GM19468 (cell line): ENCODE results near the gene FAM200C.
A peak's percentile ranks its signal among the peaks of the same experiment; 100 is the strongest.
"Not testable (repeated sequence)": the region's sequence is repeated elsewhere in the genome, so short reads cannot be mapped to it uniquely, and the experiment has no call there.

ENCODE experiments used
- ATAC-seq: cut with Tn5 transposase; IDR thresholded peaks from one replicate; pipeline ENCODE4 v1.9.1; 2021; ENCODE audit warnings: mild to moderate bottlenecking, moderate library complexity, moderate number of reproducible peaks; ENCODE audit not compliant: unreplicated experiment; ENCODE audit errors: extremely low read depth

Gene FAM200C

GRCh38 chr5:160399402-160400353 lies at the start of gene FAM200C:
FAM200C (minus strand) TSS chr5:160400054; CDS start chr5:160395490, 4,564 bp downstream.
- ATAC-seq: peak; percentile 63

- ATAC-seq: no peak
Measured at GRCh38 chr5:160449458-160449857, 49.6 kb upstream of the FAM200C start.

DNA sequence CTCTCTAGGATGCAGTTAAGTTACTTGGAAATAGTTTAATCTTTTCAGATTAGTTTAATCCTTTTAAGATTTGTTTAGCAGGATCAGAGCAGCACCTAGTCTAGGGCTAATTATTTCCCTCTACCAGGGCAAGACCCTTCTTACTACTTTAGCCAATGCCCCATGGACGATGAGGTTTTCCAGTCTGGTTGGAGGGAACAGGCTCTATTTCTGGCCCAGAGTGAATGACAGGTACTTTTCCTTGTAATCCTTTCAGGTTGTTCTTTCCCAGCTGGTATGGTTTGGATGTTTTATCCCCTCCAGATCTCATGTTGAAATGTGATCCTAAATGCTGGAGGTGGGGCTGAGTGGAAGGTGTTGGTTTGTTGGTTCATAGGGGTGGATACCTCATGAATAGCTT lies 49.0 kb upstream of the FAM200C start:
- ATAC-seq: no peak

GRCh38 chr5:160445751-160446150 lies 45.9 kb upstream of the FAM200C start:
- no peak for ATAC-seq

DNA sequence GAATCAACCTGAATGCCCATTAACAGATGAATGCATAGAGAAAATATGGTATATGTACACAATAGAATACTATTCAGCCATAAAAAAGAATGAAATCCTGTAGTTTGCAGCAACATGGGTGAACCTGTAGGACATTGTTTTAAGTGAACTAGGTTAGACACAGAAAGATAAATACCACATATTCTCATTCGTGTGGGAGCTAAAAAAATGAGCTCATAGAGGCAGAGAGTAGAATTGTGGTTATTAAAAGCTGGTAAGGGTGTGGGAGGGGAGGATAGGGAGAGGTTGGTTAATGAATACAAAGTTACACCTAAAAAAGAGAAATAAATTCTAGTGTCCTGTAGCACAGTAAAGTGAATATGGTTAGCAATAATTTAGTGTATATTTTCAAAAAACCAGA lies 45.3 kb upstream of the FAM200C start:
- ATAC-seq: no peak

- no peak for ATAC-seq
Measured at GRCh38 chr5:160444407-160444806, 44.6 kb upstream of the FAM200C start.

DNA sequence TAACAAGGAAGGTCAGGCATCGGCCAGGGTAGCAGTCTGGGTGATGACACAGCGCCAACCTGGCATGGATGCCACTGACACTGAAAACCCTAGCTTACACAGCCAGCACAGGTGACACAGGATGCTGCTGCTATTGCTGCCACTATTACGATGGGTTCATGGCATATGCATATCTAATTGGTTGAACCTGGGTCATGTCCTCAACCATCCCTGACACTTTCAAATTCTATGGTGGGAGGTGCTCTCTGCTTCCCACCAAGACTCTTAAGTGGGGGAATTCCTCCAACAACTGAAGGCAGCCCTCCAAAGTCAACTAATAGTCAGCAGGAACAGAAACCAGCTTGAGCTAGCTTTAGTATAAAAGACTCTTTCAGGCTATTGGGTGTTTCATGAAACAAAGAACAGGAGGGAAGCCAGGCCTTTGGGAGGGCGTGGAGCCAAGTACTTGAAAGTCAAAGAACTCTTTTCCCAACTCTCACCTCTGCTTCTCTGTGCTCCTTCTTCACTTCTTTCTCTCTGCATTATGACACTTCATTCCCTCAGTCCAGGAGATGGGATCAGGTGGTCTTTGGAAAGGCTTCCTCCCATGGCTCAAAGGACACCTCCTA lies 43.1 kb upstream of the FAM200C start:
- no peak for ATAC-seq

DNA sequence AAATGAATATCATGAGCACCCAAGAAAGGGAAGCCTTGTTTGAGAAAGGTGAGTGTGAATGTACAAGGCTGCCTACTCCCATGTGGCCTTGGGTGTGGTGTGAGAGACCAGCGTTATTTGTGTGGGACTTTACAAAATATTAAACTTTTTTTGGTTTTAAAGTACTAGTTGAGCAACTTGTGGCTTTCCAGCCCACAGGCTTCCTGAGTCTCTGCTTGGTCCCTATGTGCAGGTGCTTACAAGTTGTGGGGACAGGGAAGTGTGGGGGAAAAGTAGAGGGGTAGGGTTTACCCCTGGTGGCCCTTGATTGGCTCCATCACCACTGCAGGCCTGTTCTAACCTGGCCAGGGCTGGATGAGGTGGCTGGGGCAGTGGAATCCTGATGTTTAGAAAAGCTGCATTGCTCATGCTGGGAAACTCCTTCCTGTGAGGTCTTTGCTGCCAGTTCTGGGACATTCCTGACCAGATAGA lies 41.5 kb upstream of the FAM200C start:
- ATAC-seq: no peak

- ATAC-seq: peak; percentile 39
Measured at GRCh38 chr5:160439205-160439600, 39.3 kb upstream of the FAM200C start.

DNA sequence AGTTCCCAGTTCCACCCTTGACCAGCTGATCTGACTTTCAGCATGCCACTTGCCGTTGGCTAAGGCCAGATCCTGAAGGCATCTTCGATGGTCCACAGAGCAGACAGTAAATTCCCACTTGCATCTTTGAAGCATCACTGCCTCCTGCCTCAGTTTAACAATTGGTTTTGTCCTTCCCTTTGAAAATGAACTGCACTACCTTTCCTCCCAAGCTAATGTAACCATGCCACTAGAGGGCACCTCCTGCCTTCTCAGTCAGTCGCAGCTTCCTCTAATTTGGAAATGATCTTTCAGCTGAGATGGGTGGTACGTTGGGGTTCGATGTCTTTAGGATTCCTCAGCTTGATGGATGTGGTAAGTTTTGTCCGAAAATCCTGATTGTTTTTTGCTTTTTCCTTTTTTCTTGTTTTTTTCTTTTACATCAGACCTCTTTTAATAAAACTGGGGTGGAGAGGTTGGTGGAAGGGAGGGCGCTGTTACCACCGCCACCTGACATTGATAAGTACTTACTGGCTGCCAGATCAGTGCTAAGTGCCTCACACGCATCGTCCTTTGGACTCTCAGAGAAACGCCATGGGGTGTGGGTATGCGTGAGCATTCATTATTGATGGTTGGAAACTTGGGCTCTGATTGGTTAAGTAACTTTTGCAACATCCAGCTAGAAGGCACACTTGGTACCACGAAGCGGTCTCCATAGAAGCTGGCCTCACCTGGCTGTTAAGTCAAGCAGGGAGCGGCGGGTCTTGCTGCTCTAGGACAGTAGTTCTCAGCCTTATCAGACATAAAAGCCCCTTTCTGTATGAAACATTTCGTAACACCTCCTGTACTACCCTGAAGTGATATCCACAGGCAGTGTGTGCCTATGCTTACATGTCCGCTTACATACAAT lies 38.7 kb upstream of the FAM200C start:
- ATAC-seq: peak; percentile 6

- no peak for ATAC-seq
Measured at GRCh38 chr5:160437271-160437670, 37.4 kb upstream of the FAM200C start.

DNA sequence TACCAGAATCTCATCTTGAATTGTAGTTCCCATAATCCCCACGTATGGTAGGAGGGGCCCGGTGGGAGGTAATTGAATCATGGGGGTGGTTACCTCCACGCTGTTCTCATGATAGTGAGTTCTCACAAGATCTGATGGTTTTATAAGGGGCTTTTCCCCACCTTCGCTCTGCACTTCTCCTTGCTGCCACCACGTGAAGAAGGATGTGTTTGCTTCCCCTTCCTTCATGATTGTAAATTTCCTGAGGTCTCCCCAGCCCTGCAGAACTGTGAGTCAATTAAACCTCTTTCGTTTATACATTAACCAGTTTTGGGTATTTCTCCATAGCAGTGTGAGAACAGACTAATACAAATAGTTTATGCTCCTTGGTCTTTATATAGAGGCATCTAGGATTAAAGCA lies 36.8 kb upstream of the FAM200C start:
- ATAC-seq: not testable (repeated sequence)

DNA sequence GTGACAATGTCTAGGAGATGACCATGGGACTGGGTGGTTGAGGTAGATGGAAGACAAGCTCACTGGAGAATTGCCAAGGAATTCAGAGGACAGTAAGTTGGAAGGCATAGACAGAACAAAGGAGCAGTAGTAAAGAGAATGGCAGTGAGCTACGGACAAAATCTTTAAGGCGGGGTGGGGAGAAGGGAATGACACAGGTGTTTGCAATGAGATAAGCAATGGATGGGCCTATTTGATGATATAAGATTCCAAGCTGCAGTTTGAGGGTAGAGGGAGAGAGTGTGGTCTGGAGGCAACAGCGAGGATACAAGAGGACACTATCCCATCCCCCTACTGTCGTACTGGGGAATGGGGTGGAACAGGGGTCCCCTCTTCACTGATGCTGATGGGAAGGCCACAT lies 36.2 kb upstream of the FAM200C start:
- ATAC-seq: no peak

DNA sequence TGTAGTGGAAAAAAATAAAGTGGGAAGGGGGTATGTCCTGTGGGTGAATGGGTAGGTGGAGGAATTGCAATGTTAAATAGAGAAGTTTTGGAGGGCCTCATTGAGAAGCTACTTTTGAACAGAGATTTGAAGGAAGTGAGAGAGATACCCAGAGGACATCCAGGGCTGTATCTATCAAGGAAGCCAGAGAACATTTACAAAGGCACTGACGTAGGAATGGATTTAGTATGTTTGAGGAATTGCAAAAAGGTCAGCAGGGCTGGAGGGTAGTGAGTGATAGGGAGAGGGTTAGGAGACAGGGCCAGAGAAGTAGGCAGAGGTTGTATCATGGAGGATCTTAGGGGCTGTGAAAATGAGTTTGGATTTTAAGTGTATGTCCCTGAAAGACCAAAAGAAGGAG lies 35.7 kb upstream of the FAM200C start:
- ATAC-seq: no peak

- ATAC-seq: peak; percentile 78
Measured at GRCh38 chr5:160434022-160434531, 34.2 kb upstream of the FAM200C start.

GRCh38 chr5:160432787-160433186 lies 32.9 kb upstream of the FAM200C start:
- no peak for ATAC-seq

DNA sequence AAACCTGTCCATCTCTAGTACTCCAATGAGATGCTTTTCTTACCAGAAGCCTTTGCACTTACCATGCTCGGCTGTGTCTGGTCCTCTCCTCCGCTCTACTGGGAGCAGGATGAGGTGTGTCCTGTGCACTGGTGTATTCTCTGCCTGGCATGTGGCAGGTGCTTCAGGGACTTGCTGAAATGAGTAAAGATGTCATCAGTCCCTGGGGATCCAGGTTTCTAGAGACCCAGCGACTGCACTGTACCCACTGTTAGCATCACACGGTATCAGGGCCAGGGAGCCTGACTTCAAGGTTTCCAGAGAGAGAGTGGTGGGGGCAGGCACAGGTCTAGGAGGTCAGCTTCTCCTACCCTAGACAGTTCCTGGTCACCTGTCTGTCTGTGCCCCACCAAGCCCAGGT lies 32.3 kb upstream of the FAM200C start:
- no peak for ATAC-seq

- ATAC-seq: no peak
Measured at GRCh38 chr5:160427607-160428006, 27.8 kb upstream of the FAM200C start.

DNA sequence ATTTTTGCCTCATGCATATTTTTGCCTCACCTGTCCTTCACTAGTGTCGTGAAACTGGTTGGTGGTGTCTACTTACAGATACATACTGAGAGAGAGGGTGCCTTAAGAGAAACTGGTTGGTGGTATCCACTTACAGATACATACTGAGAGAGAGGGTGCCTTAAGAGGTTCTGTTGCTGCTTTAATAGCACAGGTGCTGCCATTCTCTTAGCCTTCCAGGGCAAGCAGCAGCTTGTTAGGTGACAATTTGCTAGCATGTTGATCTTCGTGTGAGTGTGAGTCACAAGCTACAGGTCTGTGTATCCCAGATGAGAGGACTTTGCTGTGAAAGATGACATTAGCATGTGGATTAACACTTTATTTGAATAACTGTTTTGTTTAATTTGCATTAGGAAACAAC lies 23.2 kb upstream of the FAM200C start:
- no peak for ATAC-seq

GRCh38 chr5:160421625-160422258 lies 21.9 kb upstream of the FAM200C start, which contains the start of gene PTTG1:
PTTG1 (plus strand) TSS chr5:160421855; CDS start chr5:160422313, 458 bp downstream.
- peak; percentile 71 for ATAC-seq
